MM.1S (cell line): Measurements from ENCODE around the gene ATAD1.

Experiments used
- EZH2phosphoT487 ChIP-seq: fragments of 300-600 bp; sonication (generic); IDR thresholded peaks from 2 replicates; pipeline ENCODE4 v1.6.1; 2018; ENCODE audit warnings: antibody characterized with exemption, low read length
- TF ChIP-seq, protein P1 (sequence below): fragments of 300-600 bp; sonication (generic); IDR thresholded peaks from 2 replicates; pipeline ENCODE4 v1.5.1; 2016; ENCODE audit warnings: antibody characterized with exemption, low read length, mixed read lengths

DNA sequence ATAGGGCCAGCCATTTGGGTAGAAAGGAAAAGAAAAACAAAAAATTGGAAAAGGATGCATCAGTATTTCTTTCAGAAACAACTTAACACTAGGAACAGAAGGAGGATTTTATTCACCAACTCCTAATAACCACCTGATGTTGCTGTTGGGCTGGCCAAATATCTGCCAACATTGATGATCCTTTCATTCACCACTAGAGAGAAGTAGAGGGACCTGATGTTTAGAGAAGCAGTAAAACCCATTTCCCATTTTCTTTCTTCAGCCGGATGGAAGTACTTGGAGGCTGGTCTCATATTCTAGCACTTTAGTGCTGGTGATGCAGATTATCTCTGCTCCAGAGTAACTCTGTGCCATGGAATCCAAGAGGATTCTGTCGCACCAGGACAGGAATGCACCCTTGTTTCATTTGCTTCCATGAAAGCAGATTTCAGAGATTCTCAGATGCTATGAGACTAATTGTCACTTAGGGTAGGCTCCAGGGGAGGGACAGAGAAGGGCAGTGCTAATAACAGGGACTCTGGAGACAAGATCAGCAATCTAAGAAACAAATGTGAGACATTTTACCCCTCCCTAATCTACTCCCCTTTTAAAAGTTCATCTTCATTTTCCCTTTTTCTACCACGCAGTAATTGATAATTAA lies 42.2 kb upstream of the ATAD1 start:
- TF ChIP-seq, protein P1, sequence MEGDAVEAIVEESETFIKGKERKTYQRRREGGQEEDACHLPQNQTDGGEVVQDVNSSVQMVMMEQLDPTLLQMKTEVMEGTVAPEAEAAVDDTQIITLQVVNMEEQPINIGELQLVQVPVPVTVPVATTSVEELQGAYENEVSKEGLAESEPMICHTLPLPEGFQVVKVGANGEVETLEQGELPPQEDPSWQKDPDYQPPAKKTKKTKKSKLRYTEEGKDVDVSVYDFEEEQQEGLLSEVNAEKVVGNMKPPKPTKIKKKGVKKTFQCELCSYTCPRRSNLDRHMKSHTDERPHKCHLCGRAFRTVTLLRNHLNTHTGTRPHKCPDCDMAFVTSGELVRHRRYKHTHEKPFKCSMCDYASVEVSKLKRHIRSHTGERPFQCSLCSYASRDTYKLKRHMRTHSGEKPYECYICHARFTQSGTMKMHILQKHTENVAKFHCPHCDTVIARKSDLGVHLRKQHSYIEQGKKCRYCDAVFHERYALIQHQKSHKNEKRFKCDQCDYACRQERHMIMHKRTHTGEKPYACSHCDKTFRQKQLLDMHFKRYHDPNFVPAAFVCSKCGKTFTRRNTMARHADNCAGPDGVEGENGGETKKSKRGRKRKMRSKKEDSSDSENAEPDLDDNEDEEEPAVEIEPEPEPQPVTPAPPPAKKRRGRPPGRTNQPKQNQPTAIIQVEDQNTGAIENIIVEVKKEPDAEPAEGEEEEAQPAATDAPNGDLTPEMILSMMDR, result peak; percentile 82
- no peak for TF ChIP-seq EZH2phosphoT487
